MCF 10A (cell line): Measurements from ENCODE around the gene FAAP20. TPM values are rescaled to one million over a fixed set of nuclear protein-coding genes. Genes with fewer than 3 reads are reported as not detected.

Source experiments
- BruUV-seq: library from RNA; stranded (reverse); fragments of 400-500 nt; replicated peaks from 2 replicates; lab custom pipeline; 2021; lab: Mats Ljungman, UMichigan
- CTCF ChIA-PET: fragments of 300-600 bp; sonication (Branson Sonifier 250); formaldehyde crosslinking; extraction: SDS; loops from one replicate; lab custom pipeline; 2021; ENCODE audit warnings: antibody characterized with exemption, inconsistent platforms; lab: Yijun Ruan, JAX
- POLR2A ChIA-PET: fragments of 300-600, 350-650 bp; sonication (Branson Sonifier 250); formaldehyde crosslinking; extraction: SDS; loops from one replicate; lab custom pipeline; 2020; ENCODE audit warnings: antibody characterized with exemption, inconsistent platforms; lab: Yijun Ruan, JAX
- DNase-seq: peaks from one replicate; pipeline ENCODE4 v3.0.0-alpha.2; 2018; ENCODE audit not compliant: unreplicated experiment
- H3K27ac Mint-ChIP-seq: one replicate; pipeline ENCODE4 v1.8.0; 2022; ENCODE audit warnings: mild to moderate bottlenecking, low read depth, mixed read lengths; ENCODE audit not compliant: unreplicated experiment
- H3K27me3 Mint-ChIP-seq: one replicate; pipeline ENCODE4 v1.8.0; 2022; ENCODE audit warnings: mixed read lengths; ENCODE audit not compliant: insufficient read depth, unreplicated experiment
- H3K36me3 Mint-ChIP-seq: one replicate; pipeline ENCODE4 v1.8.0; 2022; ENCODE audit warnings: mild to moderate bottlenecking, moderate library complexity, mixed read lengths; ENCODE audit not compliant: insufficient read depth, unreplicated experiment
- H3K4me1 Mint-ChIP-seq: one replicate; pipeline ENCODE4 v1.8.0; 2022; ENCODE audit warnings: mixed read lengths; ENCODE audit not compliant: insufficient read depth, unreplicated experiment
- H3K4me3 Mint-ChIP-seq: one replicate; pipeline ENCODE4 v1.8.0; 2022; ENCODE audit warnings: mild to moderate bottlenecking, moderate library complexity, mixed read lengths; ENCODE audit not compliant: unreplicated experiment
- H3K9me3 Mint-ChIP-seq: one replicate; pipeline ENCODE4 v1.8.0; 2022; ENCODE audit warnings: mixed read lengths; ENCODE audit not compliant: unreplicated experiment
- intact Hi-C: fragments of 100-400 bp; cut with micrococcal nuclease; formaldehyde crosslinking; loops from 2 replicates; pipeline ENCODE4 v1.14.1; 2022
- total RNA-seq: library from RNA; stranded (reverse); gene quantifications from 2 replicates; pipeline ENCODE4 v1.2.3, GENCODE V29; 2022
- TF ChIP-seq, protein P1 (sequence below): fragments of 200-600 bp; IDR thresholded peaks from one replicate; pipeline ENCODE4 v1.8.0; 2022; ENCODE audit warnings: antibody characterized with exemption, mild to moderate bottlenecking; ENCODE audit not compliant: unreplicated experiment

Gene FAAP20
- total RNA-seq, 1 experiment from 2014 or later = 75.9 TPM

DNA sequence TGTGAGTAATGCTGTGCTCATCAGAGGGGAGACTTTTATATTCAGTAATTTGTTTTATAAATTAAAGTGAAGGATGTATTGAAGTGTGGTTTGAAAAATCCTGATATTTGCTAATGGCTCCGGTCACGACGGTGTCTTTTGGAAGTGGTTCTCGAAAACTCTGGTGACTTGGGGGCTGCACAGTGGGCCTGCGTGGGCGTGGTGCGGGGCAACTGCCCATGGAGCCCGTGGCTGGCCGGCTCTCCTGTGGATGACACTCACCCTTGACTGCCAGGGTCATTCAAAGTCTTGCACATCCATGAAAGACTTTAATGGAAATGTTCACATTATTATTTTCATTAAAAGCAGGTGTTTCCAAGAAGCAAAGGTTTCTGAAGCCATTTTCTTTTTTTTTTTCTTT, 7.7 kb downstream of the FAAP20 start:
- Mint-ChIP-seq H3K36me3 (no peaks in the 10 kb centered on the region), H3K27ac (no peak overlapping the region), H3K4me3 (no peak overlapping the region), H3K4me1 (peaks cover 5% of the 10 kb centered on the region), H3K9me3 (no peaks in the 10 kb centered on the region), H3K27me3 (no peaks in the 10 kb centered on the region)
- intact Hi-C loops = no loop called here
- BruUV-seq = no TSS peak
- no peak for DNase-seq
- ChIA-PET CTCF (interaction anchor here (2.9 kb wide), 1 partner anchor 12 kb away, joined by 18 read pairs; no protein-coding TSS in a partner anchor), POLR2A (interaction anchor here (1.0 kb wide), 1 partner anchor 53 kb away, joined by 4 read pairs; no protein-coding TSS in a partner anchor)
- TF ChIP-seq, protein P1, sequence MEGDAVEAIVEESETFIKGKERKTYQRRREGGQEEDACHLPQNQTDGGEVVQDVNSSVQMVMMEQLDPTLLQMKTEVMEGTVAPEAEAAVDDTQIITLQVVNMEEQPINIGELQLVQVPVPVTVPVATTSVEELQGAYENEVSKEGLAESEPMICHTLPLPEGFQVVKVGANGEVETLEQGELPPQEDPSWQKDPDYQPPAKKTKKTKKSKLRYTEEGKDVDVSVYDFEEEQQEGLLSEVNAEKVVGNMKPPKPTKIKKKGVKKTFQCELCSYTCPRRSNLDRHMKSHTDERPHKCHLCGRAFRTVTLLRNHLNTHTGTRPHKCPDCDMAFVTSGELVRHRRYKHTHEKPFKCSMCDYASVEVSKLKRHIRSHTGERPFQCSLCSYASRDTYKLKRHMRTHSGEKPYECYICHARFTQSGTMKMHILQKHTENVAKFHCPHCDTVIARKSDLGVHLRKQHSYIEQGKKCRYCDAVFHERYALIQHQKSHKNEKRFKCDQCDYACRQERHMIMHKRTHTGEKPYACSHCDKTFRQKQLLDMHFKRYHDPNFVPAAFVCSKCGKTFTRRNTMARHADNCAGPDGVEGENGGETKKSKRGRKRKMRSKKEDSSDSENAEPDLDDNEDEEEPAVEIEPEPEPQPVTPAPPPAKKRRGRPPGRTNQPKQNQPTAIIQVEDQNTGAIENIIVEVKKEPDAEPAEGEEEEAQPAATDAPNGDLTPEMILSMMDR = no peak

DNA sequence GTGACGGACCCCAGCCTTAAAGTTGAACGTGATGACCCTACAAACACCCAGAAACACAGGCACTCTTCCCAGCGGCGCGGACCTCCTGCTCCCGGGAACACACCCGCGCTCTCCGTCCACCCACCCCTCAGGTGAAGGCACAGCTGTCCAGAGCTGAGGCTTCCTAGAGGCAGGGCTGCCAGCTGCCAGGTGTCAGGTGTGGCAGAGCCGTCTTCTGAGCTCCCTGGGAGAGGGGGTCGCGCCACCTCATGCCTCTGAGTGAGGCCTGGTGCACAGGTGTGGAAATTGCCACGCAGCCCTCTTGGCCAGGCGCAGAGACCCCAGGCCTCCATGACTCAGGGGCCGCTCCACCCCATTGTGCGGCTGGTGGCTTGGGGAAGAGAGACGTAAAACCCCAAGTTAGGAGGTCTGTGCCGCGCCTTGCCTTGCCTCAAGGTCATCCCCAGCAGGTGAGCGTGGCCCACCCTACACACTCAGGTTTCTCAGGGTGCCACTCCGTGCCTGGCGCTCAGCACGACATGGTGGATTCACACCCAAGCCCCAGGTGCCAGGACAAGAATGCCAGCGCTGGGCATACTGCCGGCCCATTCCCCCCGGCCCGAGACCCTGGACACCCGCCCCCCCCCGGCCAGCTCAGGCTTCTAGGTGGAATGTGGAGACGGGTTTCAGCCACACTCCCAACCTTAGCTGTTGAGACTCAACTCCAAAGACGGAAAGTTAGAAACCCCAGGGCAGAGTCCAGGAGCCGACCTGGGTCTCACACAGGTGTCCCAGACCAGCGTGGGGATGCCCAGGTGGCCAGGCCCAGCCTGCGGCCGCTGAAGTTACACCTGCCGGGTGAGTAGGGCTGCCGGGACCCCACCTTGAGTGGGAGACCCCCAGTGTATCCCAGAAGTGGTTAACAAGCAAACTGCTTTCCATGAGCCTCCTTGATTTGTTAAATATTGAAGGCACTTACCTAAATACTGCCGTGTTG, 8.4 kb downstream of the FAAP20 start:
- peaks cover 5% of the 10 kb centered on the region for H3K4me1 Mint-ChIP-seq
- TF ChIP-seq, protein P1 = no peak
- no peak overlapping the region for H3K4me3 Mint-ChIP-seq
- BruUV-seq = no TSS peak
- no peaks in the 10 kb centered on the region for H3K27me3 Mint-ChIP-seq
- no peak overlapping the region for H3K27ac Mint-ChIP-seq
- no peaks in the 10 kb centered on the region for H3K9me3 Mint-ChIP-seq
- POLR2A ChIA-PET = no interaction called here
- CTCF ChIA-PET = interaction anchor here (1.5 kb wide), 1 partner anchor 12 kb away, joined by 10 read pairs; no protein-coding TSS in a partner anchor
- H3K36me3 Mint-ChIP-seq = no peaks in the 10 kb centered on the region
- intact Hi-C loops = no loop called here
- no peak for DNase-seq

DNA sequence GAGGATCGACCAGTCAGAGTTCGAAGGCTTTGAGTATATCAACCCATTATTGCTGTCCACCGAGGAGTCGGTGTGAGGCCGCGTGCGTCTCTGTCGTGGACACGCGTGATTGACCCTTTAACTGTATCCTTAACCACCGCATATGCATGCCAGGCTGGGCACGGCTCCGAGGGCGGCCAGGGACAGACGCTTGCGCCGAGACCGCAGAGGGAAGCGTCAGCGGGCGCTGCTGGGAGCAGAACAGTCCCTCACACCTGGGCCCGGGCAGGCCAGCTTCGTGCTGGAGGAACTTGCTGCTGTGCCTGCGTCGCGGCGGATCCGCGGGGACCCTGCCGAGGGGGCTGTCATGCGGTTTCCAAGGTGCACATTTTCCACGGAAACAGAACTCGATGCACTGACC, 9.6 kb downstream of the FAAP20 start:
- Mint-ChIP-seq H3K36me3 (no peaks in the 10 kb centered on the region), H3K9me3 (no peaks in the 10 kb centered on the region), H3K27me3 (no peaks in the 10 kb centered on the region), H3K4me3 (no peak overlapping the region), H3K27ac (no peak overlapping the region), H3K4me1 (no peaks in the 10 kb centered on the region)
- intact Hi-C loops = no loop called here
- CTCF ChIA-PET = interaction anchor here (0.6 to 3.1 kb wide), 3 partner anchors 10 to 655 kb away, joined by 3 to 17 read pairs (median 10); no protein-coding TSS in a partner anchor
- TSS peak; percentile 52 for BruUV-seq
- TF ChIP-seq, protein P1 = no peak
- no peak for DNase-seq
- POLR2A ChIA-PET = no interaction called here

DNA sequence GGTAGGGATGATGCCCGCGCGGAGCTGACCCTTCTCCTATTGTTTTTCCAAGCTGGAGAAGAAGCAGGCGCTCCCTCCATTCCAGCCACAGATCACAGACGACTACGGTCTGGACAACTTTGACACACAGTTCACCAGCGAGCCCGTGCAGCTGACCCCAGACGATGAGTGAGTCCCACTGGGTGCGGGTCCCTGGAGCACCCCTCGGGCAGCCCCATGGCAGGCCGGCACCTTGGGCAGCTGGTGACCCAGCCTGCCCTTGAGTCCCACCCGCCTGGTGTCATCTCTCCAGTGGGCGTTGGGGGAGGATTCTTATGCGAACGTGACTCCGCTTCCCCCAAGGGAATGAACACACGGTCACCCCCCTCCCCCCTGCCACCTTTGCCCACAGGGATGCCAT, 10.0 kb downstream of the FAAP20 start:
- POLR2A ChIA-PET = no interaction called here
- DNase-seq = no peak
- intact Hi-C loops = no loop called here
- H3K4me3 Mint-ChIP-seq = no peak overlapping the region
- no peaks in the 10 kb centered on the region for H3K27me3 Mint-ChIP-seq
- TF ChIP-seq, protein P1 = no peak
- H3K4me1 Mint-ChIP-seq = no peaks in the 10 kb centered on the region
- CTCF ChIA-PET = interaction anchor here (3.1 kb wide), 1 partner anchor 10 kb away, joined by 17 read pairs; no protein-coding TSS in a partner anchor
- BruUV-seq = no TSS peak
- no peak overlapping the region for H3K27ac Mint-ChIP-seq
- H3K36me3 Mint-ChIP-seq = no peaks in the 10 kb centered on the region
- H3K9me3 Mint-ChIP-seq = no peaks in the 10 kb centered on the region
